PC-9 (cell line): ENCODE measurements around the gene FAM20C. TPM values are rescaled to one million over a fixed set of nuclear protein-coding genes. Genes with fewer than 3 reads are reported as not detected.

Source experiments
- BruUV-seq: library from RNA; stranded (reverse); fragments of 400-500 nt; replicated peaks from 2 replicates; lab custom pipeline; 2021; lab: Mats Ljungman, UMichigan
- CTCF ChIA-PET: fragments of 300-600 bp; sonication (Branson Sonifier 250); formaldehyde crosslinking; loops from one replicate; lab custom pipeline; 2022; ENCODE audit warnings: antibody characterized with exemption; lab: Charles Lee
- POLR2A ChIA-PET: fragments of 300-600 bp; sonication (Branson Sonifier 250); formaldehyde crosslinking; loops from one replicate; lab custom pipeline; 2022; ENCODE audit warnings: antibody characterized with exemption; ENCODE audit not compliant: unreplicated experiment; lab: Charles Lee
- DNase-seq, 2 experiments: peaks; one replicate each; pipeline versions ENCODE4 v3.0.0 to v3.0.0-alpha.2; 2015 to 2022; ENCODE audit warnings: mixed read lengths in 1 of 2
- H2AFZ ChIP-seq: fragments of 200-600 bp; sonication (generic); 2 replicates; pipeline ENCODE4 v1.8.1; 2017; ENCODE audit warnings: antibody characterized with exemption
- H3F3A ChIP-seq: fragments of 200-600 bp; sonication (generic); 2 replicates; pipeline ENCODE4 v1.8.1; 2017; ENCODE audit warnings: antibody characterized with exemption, mild to moderate bottlenecking, low read depth; ENCODE audit not compliant: insufficient read depth
- H3K27ac ChIP-seq: fragments of 200-600 bp; sonication (generic); 2 replicates; pipeline ENCODE4 v1.6.1; 2016; ENCODE audit warnings: mixed run types
- H3K27me3 ChIP-seq: fragments of 200-600 bp; sonication (generic); 2 replicates; pipeline ENCODE4 v1.6.1; 2016; ENCODE audit warnings: low read depth, mixed run types; ENCODE audit not compliant: insufficient read depth
- H3K36me3 ChIP-seq: fragments of 200-600 bp; sonication (generic); 2 replicates; pipeline ENCODE4 v1.6.1; 2016; ENCODE audit warnings: low read depth, mixed run types
- H3K4me1 ChIP-seq: fragments of 200-600 bp; sonication (generic); replicated peaks from 2 replicates; pipeline ENCODE4 v1.6.1; 2016; ENCODE audit warnings: mixed run types; ENCODE audit not compliant: insufficient read depth
- H3K4me2 ChIP-seq: fragments of 200-600 bp; sonication (generic); 2 replicates; pipeline ENCODE4 v1.6.1; 2017; ENCODE audit warnings: mixed run types
- H3K4me3 ChIP-seq: fragments of 200-600 bp; sonication (generic); 2 replicates; pipeline ENCODE4 v1.6.1; 2016; ENCODE audit warnings: mixed run types
- H3K79me2 ChIP-seq: fragments of 200-600 bp; sonication (generic); 2 replicates; pipeline ENCODE4 v1.6.1; 2017; ENCODE audit warnings: low read depth, mixed run types
- H3K9me2 ChIP-seq: fragments of 200-600 bp; sonication (generic); 2 replicates; pipeline ENCODE4 v1.8.1; 2017; ENCODE audit warnings: mild to moderate bottlenecking; ENCODE audit not compliant: insufficient read depth
- H3K9me3 ChIP-seq: fragments of 200-600 bp; sonication (generic); 2 replicates; pipeline ENCODE4 v1.8.1; 2016; ENCODE audit warnings: low read depth; ENCODE audit not compliant: insufficient read depth
- H4K20me1 ChIP-seq: fragments of 200-600 bp; sonication (generic); 2 replicates; pipeline ENCODE4 v1.8.1; 2017; ENCODE audit not compliant: insufficient read depth
- CTCF ChIP-seq: fragments of 200-600 bp; sonication (generic); conservative IDR thresholded peaks from 2 replicates; pipeline ENCODE4 v1.6.1; 2017; ENCODE audit warnings: mixed run types, antibody characterized with exemption, mild to moderate bottlenecking, moderate library complexity
- EZH2 ChIP-seq: fragments of 200-600 bp; sonication (generic); IDR thresholded peaks from 2 replicates; pipeline ENCODE4 v1.8.0; 2017; ENCODE audit warnings: antibody characterized with exemption, low read depth
- intact Hi-C: fragments of 100-400 bp; cut with micrococcal nuclease; formaldehyde crosslinking; loops from one replicate; pipeline ENCODE4 v1.10.0; 2022; ENCODE audit not compliant: unreplicated experiment
- total RNA-seq: library from RNA; stranded (reverse); gene quantifications from 2 replicates; pipeline ENCODE4 v1.2.3, GENCODE V29; 2021

Gene FAM20C
- total RNA-seq, 1 experiment from 2014 or later, result 31.0 TPM

- H3K79me2 ChIP-seq, result no peaks in the 10 kb centered on the region
- H3K9me2 ChIP-seq, result no peaks in the 10 kb centered on the region
- no peaks in the 10 kb centered on the region for H3F3A ChIP-seq
- H3K27me3 ChIP-seq, result no peaks in the 10 kb centered on the region
- no peak overlapping the region for H3K27ac ChIP-seq
- CTCF ChIA-PET, result no interaction called here
- no peak overlapping the region for H2AFZ ChIP-seq
- no peak overlapping the region for H3K4me2 ChIP-seq
- no peaks in the 10 kb centered on the region for H3K9me3 ChIP-seq
- POLR2A ChIA-PET, result no interaction called here
- no peak overlapping the region for H3K4me3 ChIP-seq
- no peak for TF ChIP-seq EZH2
- no peak for TF ChIP-seq CTCF
- H3K4me1 ChIP-seq, result peaks cover 11% of the 10 kb centered on the region; the same call in 1 of the 2 replicates
- H4K20me1 ChIP-seq, result no peaks in the 10 kb centered on the region
- BruUV-seq, result no TSS peak
- no peak for DNase-seq
- intact Hi-C loops, result no loop called here
- no peaks in the 10 kb centered on the region for H3K36me3 ChIP-seq
Observed at GRCh38 chr7:217781-218180, 25.4 kb downstream of the FAM20C start.

GRCh38 chr7:218316-218715 is 25.9 kb downstream of the FAM20C start:
- Histone ChIP-seq H3K27ac (no peak overlapping the region), H3K79me2 (no peaks in the 10 kb centered on the region), H3K9me3 (no peaks in the 10 kb centered on the region), H3K9me2 (no peaks in the 10 kb centered on the region), H2AFZ (no peak overlapping the region), H3K36me3 (no peaks in the 10 kb centered on the region), H3K4me1 (peaks cover 11% of the 10 kb centered on the region; the same call in 1 of the 2 replicates), H4K20me1 (no peaks in the 10 kb centered on the region), H3F3A (no peaks in the 10 kb centered on the region), H3K4me2 (no peak overlapping the region), H3K27me3 (no peaks in the 10 kb centered on the region), H3K4me3 (no peak overlapping the region)
- TF ChIP-seq CTCF (no peak), EZH2 (no peak)
- intact Hi-C loops, result no loop called here
- no peak for DNase-seq
- no TSS peak for BruUV-seq
- POLR2A ChIA-PET, result no interaction called here
- CTCF ChIA-PET, result no interaction called here

- no peaks in the 10 kb centered on the region for H4K20me1 ChIP-seq
- no peaks in the 10 kb centered on the region for H3K27me3 ChIP-seq
- no peak for DNase-seq
- no peak overlapping the region for H3K4me2 ChIP-seq
- H3F3A ChIP-seq, result no peaks in the 10 kb centered on the region
- POLR2A ChIA-PET, result no interaction called here
- no peaks in the 10 kb centered on the region for H3K9me2 ChIP-seq
- no peaks in the 10 kb centered on the region for H3K79me2 ChIP-seq
- H3K27ac ChIP-seq, result no peak overlapping the region
- intact Hi-C loops, result no loop called here
- no peak overlapping the region for H3K4me3 ChIP-seq
- H2AFZ ChIP-seq, result no peak overlapping the region
- CTCF ChIA-PET, result interaction anchor here (1.0 kb wide), 1 partner anchor 14 kb away, joined by 3 read pairs; no protein-coding TSS in a partner anchor
- peaks cover 11% of the 10 kb centered on the region; the same call in 1 of the 2 replicates for H3K4me1 ChIP-seq
- TF ChIP-seq CTCF (no peak), EZH2 (no peak)
- no peaks in the 10 kb centered on the region for H3K9me3 ChIP-seq
- no peaks in the 10 kb centered on the region for H3K36me3 ChIP-seq
- BruUV-seq, result no TSS peak
Observed at GRCh38 chr7:218896-219580, 26.7 kb downstream of the FAM20C start.
